GM19324 (cell line): Measurements from ENCODE around the gene PTGR3.

Source experiments
- ATAC-seq: cut with Tn5 transposase; IDR thresholded peaks from one replicate; pipeline ENCODE4 v1.9.1; 2021; ENCODE audit warnings: mild to moderate bottlenecking, moderate library complexity; ENCODE audit not compliant: unreplicated experiment, low FRiP score

PTGR3 gene

DNA sequence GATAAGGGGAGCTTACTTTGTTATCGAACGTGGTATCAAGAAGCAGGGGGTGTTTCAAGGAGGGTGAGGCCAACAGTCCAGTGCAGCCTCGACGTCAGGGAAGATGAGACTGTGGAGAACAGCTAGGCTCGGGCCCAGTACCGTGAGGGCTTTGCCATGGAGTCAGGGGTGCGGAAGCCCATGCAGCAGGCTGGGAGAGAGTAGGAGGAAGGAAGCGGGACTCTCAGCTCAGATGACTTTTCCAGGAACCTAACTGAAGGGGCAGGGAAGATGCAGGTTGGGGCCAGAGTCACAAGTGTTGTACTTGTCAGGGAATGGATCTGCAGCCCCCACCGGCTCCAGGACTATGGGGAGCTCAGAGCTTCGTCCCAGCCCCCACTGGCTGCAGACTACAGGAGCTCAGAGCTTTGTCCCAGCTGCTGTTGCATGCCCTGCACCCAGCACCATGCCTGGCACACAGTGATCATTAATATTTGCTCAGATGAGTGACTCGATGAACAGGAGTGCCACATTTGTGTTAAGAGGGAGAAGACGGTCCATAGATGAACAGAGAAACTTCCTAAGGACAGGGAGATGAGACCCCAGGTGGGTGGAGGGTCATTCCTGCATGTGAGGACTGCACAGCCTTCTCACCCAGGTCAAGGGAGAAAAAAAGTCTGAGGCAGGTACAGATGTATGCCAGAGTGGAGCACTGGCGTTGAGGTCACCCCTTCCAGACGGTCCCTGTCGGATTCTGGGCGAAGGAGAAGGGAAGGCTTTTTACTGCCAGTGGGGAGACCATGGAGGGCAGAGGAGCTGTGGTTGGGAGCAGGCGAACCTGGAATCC is 36.4 kb downstream of the PTGR3 start:
- peak; percentile 32 for ATAC-seq

DNA sequence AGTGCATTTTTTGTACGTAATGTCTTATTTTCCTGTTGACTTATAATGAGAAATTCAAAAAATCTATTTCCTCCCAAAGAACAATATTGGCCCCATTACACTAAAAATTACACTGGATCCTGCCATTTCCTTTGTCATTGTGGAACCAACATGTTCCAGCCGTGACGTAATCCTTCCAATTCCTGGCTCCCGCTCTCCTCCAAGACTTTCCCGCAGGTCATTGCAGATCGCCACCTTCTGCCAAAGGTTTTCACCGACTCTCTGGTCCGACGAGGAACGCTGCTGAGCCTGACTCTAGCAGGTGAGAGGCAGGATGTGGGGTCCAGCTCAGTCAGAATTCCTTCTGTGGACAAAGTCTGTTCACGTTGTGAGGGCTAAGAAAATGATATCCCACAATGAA is 38.0 kb downstream of the PTGR3 start:
- no peak for ATAC-seq

DNA sequence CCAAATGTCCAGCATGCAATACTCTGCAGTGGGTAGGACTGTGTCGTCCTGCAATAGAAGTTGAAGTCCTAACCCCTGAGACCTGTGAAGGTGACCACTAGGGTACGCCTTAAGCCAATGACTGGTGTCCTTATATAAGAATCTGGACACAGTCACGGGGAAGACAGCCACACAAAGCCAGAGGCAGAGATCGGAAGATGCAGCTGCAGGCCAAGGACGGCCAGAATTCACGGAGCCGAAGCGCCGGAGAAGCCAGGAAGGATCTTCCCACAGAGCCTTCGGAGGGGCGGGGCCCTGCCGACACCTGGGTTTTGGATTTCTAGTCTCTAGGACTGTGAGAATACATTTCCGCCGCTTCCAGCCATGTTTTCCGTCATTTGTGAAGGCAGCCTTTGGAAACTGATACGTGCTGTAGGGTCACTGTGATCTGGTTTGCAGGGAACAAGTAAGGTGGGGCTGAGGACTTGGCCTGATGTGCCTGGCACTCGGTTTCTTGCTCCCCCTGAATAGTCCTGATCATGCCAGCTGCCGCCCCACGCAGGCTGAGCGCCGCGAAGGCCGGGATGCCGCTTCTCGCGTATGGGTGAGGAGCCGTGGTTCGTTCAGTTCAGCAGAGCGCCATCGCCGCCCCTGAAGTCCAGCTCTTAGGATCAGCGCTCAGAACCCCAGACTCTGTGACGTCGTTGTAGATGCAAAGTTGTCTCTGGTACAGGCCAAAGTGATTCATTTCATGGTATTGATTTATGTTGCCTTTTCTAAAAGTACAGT is 38.7 kb downstream of the PTGR3 start:
- ATAC-seq, result no peak

DNA sequence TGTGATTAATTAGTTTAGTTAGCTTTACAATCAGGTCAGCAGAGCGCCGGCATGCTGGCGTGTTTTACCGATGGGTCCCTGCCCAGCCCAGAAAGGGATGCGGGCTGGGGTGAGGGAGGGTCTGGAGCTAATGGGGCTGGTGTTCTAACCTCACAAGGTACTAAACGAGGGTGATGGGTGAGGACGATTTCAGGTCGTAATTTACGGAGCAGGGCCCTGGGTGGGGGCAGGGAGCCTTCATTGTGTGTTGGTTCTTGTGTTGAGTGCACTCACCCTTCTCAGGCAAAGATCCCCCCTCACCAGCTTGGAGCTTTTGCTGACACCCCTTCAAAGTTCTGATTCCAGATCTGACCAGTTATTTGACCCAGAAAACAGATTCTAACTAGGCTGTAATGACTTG is 39.5 kb downstream of the PTGR3 start:
- ATAC-seq, result no peak

DNA sequence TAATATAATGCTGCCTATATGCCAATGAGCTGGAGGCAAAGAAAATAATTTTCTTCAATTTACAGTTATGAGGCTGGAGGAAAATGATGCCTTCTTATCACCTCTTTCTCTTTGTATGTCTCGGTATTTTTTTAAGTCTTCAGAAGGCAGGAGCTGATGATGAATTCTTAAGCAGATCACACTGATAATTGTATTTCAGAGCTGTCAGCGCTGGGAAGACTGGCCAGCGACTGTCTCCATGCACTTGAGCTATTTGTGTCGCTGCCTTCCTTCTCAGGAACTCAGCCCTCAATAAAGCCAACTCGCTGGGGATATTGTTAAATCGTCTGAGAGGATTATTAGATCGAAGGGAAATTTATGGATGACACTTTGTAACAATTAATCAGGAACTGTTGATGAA is 40.3 kb downstream of the PTGR3 start:
- no peak for ATAC-seq

DNA sequence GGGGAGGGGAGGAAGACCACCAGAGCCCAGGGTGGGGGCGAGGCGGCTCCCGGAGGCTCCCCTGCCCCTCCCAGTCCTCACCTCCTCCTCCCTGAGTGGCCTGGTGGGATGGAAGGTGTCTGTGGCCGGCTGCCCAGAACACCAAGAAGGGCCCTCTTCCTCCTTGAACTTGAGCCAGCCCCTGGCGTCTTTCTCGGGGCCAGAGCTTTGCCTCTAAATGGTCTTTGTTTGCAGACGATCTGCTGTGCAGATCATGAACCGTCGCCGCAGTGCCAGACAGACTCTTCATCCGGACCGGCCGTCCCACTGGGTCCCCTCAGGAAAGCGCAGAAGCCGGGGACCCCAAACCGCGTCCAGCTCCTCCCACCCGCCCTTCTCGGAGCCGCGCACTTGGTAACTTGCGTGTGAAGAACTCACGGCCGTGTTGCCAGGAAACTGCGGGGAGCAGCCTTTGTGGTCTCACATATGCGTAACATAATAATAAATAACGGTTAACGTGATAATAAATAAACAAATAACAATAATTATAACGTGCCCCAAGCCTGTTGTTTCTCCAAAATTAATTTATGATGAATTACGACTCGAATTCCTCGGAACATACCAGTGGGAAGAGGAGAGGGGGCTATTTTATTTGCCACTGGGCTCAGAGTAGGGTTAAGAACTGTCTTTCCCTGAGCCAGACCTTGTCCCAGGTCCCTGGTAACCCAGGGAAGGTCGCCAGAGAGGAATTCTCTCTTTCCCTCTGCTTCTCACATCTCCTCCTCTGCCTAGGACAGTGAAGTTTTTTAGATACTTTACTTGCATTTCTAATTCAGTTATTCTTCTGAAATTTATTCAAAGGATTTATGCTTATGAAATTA is 41.0 kb downstream of the PTGR3 start:
- ATAC-seq, result no peak

DNA sequence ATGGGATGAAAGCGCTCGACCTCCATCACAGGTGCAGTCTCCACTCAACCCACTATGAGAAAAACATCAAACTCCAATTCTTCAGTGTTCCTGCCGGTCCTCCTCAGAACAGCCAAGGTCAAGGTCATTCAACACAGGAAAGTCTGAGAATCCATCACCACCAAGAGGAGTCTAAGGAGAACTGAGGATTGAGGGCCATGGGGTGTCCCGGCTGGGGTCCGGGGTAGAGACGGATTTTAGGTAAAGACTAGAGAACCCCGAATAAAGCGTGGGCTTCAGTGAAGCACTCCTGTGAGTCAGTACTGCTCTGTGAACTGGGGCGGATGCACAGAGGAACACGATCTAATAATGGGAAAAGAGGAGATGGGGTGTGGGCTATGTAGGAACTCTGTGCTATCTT is 41.8 kb downstream of the PTGR3 start:
- ATAC-seq, result no peak

DNA sequence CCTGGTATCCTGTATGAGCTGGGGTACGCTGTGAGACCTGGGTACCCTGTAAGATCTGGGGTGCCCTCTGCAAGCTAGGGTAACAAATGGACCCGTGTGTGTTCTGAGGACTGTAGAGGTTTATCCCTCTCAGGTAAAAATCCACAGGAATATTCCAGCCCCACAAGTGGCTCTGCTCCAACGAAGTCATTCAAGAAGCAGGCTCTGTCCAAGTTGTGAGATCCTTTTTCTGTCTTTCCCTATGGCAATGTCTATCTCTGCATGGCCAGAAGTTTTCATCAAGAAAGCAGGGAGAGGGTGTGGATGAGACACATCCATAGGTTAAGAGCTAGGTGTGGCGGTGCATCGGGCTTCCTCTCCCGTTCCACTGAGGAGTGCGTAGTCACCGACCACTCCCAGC is 43.0 kb downstream of the PTGR3 start:
- ATAC-seq, result no peak

DNA sequence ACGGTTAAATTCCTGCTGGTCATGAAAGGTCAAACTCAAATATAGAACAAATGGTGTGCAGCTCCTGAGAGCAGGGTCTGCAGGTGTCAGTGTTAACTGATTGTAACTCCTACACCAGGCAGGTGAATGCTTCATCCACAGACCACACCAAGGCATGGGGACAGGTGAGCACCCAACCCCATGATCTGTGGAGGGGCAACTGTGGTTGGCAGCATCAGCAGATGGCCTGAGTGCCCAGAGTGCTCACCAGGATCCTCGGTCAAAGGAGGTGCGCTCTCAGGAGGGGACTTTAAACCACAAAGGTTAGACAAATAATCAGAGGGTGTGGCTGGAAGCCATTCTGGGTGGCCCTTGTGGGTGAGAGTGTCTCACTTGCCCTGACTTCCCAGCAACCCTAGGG is 44.5 kb downstream of the PTGR3 start:
- no peak for ATAC-seq

DNA sequence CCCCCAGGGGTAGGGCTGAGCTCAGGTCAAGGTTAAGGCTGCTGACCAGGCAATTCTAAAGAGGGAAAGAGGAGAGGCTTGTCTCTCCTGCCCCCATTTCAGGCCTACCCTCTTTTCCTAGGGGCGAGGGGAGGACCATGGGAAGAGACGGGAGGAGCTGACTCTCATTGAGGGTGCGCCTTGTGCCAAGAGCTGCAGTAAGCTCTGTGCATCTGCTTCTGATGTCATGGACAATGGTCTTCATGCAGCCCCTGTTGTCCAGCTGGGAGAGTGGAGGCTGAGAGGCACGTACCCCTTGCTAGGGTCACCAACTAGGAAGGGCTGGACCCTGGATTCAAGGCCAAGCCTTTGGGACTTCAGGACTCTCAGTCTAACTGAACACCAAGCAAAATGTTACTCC is 45.2 kb downstream of the PTGR3 start:
- no peak for ATAC-seq

DNA sequence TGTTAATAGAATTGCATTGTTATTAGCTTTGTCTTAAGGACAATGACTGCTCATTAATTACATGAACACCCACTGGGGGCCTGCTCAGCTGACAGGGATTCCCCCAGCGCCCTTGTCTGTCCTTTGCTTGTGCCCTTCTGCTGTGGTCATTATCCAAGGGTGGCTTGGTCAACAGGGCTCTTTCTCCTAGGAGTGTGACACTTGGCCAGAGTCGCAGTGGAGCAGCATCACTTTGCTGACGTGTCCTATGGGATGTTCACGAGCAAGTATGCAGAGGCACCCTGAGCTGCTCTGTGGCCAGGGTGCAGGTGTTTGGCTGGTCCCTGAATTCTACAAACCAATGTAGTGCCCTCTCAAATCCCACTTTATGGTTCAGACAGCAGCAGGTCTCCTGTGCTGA is 46.0 kb downstream of the PTGR3 start:
- ATAC-seq, result no peak

DNA sequence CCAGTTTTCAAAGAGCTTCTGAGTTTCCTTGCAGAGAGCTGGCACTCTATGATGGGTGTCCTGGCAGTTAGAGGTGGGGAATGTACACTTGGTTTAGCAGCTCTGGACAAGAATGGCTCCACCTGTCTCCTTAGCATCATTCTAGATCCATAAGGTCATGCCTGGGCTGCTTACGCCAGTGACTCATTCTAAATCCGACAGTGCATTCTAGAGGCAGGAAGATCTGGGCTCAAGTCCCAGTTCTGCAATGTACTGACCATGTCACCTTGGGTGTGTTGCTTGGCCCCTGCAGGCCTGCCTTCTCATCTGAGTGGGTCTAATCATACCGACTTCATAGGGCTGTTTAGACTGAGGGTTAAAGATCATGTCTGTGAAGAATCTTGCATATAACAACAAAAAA is 46.5 kb downstream of the PTGR3 start:
- ATAC-seq, result no peak

DNA sequence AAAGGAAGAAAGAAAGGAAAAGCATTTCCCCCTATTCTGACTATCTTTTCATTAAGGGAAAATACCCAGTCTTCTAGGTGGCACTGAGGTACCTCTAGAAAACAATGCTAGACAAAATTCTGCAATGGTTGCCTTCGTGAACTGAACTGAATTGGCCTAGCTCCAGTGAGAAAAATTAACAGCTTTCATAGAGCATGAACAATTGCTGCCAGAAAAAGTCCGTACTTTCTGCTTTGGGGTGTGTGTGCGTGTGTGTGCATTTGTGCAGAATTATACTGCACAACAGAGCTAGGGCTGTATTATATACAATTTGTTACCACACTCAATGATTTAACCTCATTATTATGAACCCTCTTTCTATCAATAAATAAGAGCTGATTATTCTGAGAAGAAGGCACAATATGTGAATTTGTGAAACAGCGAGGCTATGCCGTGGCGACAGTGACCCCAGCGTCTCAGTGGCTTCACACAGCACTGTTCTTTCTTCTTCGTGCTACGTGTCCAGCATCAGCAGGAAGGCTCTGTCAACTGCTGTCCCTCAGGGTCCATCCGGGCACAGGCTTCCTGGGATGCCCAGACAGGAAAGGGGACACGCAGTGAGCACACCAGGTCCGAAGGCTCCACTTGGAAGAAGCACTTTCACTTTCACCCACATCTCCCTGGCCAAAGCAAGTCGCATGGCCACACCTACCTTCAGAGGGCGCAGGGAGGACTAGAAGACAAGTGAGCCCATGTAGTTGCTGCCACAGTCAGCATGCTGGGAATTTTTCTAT is 47.5 kb downstream of the PTGR3 start:
- ATAC-seq, result no peak

DNA sequence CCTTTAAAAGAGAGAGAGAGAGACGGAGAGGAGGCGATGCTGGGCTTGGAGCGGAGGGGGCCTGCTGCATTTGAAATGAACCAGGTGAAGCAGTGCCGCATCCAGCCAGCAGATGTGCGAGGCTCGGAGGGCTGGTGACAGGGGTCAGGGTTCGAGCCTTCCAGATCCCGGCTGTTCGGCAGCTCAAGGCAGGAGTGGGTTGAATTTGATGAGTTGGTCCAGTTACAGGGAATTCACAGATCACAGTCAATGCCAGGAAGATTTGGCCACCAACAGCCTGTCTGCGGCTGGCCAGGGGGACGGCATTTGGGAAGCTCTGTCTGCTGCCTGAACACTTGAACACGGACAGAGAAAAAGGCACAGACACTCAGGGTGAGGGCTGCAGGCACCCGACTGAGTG is 48.6 kb downstream of the PTGR3 start:
- ATAC-seq, result no peak

DNA sequence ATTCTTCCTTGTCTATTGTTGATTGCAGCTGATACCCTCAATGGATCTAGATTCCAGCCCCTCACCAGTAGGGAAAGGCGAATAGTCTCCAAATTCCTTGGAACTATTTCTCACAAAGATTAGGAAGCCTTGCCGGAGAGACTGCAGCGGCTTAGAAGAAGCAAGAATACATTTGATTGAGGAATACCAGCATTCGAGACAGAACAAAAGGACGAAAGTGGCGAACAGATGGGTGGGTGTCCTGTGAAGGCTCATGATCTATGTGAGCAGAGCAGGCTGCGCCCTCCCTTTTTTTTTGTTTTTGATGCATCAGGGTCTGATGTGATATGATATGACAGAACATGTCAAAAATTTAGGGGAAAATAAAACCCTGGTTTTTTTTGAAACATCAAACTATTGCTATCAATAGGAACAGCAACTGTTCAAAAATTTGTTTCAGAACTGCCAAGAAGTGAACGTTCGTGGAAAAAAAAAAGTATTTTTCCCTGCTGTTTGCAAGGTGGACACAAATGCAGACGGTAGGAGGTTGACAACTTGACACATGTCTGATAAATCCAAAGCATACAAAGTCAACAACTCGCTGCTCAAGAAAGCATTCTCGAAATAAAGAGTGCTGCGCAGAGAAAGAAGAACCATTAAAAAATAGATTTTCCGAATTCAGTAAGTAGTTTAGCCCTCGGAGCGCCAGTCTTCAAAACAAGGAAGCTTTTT is 49.1 kb downstream of the PTGR3 start:
- ATAC-seq, result no peak

DNA sequence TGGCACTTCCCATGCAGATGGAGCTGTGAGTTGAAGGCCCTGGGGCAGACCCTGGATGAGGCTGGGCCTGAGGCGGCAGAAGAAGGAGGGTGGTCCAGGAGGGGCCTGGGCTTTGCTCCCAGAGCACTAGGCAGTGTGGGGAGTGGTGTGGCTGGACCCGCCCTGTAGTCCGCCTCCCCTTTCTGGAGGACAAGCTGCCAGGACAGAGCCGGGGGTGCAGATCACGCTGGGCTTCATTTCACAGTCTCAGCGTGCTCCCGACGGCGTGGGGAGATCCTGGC is 49.8 kb downstream of the PTGR3 start:
- no peak for ATAC-seq
